ENCODE data around the gene BIK.
A peak's percentile ranks its signal among the peaks of the same experiment; 100 is the strongest.

The BIK gene, protein sequence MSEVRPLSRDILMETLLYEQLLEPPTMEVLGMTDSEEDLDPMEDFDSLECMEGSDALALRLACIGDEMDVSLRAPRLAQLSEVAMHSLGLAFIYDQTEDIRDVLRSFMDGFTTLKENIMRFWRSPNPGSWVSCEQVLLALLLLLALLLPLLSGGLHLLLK

DNA sequence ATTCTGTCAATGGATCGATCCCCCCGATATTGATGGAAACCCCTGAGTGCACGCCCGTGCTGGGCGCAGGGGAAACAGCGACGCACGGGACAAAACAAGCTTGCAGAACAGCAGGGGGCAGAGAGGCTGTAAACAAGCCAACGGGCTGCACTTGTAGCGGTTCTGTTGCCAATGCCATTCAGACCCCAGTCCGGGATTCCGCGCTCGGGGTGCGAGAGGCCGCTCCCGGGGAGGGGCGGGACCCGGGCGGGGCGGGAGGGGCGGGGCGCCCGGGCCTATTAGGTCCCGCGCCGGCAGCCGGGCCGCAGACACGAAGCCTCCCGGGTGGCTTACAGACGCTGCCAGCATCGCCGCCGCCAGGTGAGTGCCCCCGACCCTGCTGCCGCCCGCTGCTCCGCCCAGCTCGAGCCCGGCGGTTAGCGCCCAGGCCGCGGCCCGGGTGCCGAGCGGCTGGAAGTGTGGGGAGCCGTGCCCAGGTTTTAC lies at the start of gene BIK:
TSS of gene BIK (plus strand) at position 307 of the 483 bp plus-strand sequence. CDS start 13,273 bp downstream, outside the sequence.
- peak; percentile 60 for ATAC-seq
- Mint-ChIP-seq H3K27me3 (peaks cover 51% of the 10 kb centered on the region), H3K36me3 (no peaks in the 10 kb centered on the region), H3K9me3 (no peaks in the 10 kb centered on the region), H3K27ac (no peak within 1 kb of the TSS), H3K4me3 (peak within 1 kb of the TSS; percentile 71), H3K4me1 (peaks cover 34% of the 10 kb centered on the region)

- H3K4me1 Mint-ChIP-seq: no peaks in the 10 kb centered on the region
- H3K27me3 Mint-ChIP-seq: no peaks in the 10 kb centered on the region
- H3K27ac Mint-ChIP-seq: no peak overlapping the region
- H3K4me3 Mint-ChIP-seq: no peak overlapping the region
- ATAC-seq: no peak
- peaks cover 24% of the 10 kb centered on the region for H3K36me3 Mint-ChIP-seq
- H3K9me3 Mint-ChIP-seq: no peaks in the 10 kb centered on the region
Measured at GRCh38 chr22:43066134-43066533, 44.4 kb upstream of the BIK start.

- no peak for ATAC-seq
- Mint-ChIP-seq H3K27me3 (no peaks in the 10 kb centered on the region), H3K27ac (no peak overlapping the region), H3K4me1 (no peaks in the 10 kb centered on the region), H3K4me3 (no peak overlapping the region), H3K9me3 (no peaks in the 10 kb centered on the region), H3K36me3 (peaks cover 17% of the 10 kb centered on the region)
Measured at GRCh38 chr22:43066844-43067385, 43.6 kb upstream of the BIK start.

- peaks cover 6% of the 10 kb centered on the region for H3K4me1 Mint-ChIP-seq
- peaks cover 12% of the 10 kb centered on the region for H3K36me3 Mint-ChIP-seq
- no peaks in the 10 kb centered on the region for H3K27me3 Mint-ChIP-seq
- no peak overlapping the region for H3K4me3 Mint-ChIP-seq
- no peaks in the 10 kb centered on the region for H3K9me3 Mint-ChIP-seq
- no peak overlapping the region for H3K27ac Mint-ChIP-seq
- no peak for ATAC-seq
Measured at GRCh38 chr22:43077121-43077877, 33.3 kb upstream of the BIK start.

GRCh38 chr22:43078522-43078921 lies 32.0 kb upstream of the BIK start:
- no peak overlapping the region for H3K4me3 Mint-ChIP-seq
- H3K27ac Mint-ChIP-seq: no peak overlapping the region
- H3K36me3 Mint-ChIP-seq: peaks cover 12% of the 10 kb centered on the region
- H3K4me1 Mint-ChIP-seq: peaks cover 6% of the 10 kb centered on the region
- no peaks in the 10 kb centered on the region for H3K27me3 Mint-ChIP-seq
- no peak for ATAC-seq
- no peaks in the 10 kb centered on the region for H3K9me3 Mint-ChIP-seq

GRCh38 chr22:43079742-43080141 lies 30.8 kb upstream of the BIK start:
- Mint-ChIP-seq H3K9me3 (no peaks in the 10 kb centered on the region), H3K27ac (no peak overlapping the region), H3K36me3 (peaks cover 12% of the 10 kb centered on the region), H3K4me3 (no peak overlapping the region), H3K4me1 (peaks cover 6% of the 10 kb centered on the region), H3K27me3 (no peaks in the 10 kb centered on the region)
- ATAC-seq: no peak

- Mint-ChIP-seq H3K36me3 (peaks cover 6% of the 10 kb centered on the region), H3K4me1 (peaks cover 6% of the 10 kb centered on the region), H3K4me3 (no peak overlapping the region), H3K9me3 (no peaks in the 10 kb centered on the region), H3K27me3 (no peaks in the 10 kb centered on the region), H3K27ac (no peak overlapping the region)
- no peak for ATAC-seq
Measured at GRCh38 chr22:43080616-43081015, 29.9 kb upstream of the BIK start.

DNA sequence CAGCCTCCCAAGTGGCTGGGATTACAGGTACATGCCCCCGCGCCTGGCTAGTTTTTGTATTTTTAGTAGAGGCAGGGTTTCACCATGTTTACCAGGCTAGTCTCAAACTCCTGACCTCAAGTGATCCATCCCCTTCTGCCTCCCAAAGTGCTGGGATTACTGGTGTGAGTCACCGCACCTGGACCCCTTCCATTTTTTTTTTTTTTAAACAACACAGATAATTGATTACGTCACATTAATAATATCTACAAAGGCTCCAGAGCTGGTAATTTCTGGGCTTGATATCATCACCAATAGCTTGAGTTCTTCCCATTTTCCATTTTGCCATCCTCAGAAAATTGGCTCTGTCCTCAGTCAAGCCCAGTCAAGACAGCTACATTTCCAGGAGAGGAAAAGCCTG lies 28.6 kb upstream of the BIK start:
- no peak for ATAC-seq
- no peaks in the 10 kb centered on the region for H3K27me3 Mint-ChIP-seq
- peaks cover 4% of the 10 kb centered on the region for H3K36me3 Mint-ChIP-seq
- no peaks in the 10 kb centered on the region for H3K9me3 Mint-ChIP-seq
- H3K27ac Mint-ChIP-seq: no peak overlapping the region
- no peak overlapping the region for H3K4me3 Mint-ChIP-seq
- H3K4me1 Mint-ChIP-seq: peaks cover 6% of the 10 kb centered on the region

DNA sequence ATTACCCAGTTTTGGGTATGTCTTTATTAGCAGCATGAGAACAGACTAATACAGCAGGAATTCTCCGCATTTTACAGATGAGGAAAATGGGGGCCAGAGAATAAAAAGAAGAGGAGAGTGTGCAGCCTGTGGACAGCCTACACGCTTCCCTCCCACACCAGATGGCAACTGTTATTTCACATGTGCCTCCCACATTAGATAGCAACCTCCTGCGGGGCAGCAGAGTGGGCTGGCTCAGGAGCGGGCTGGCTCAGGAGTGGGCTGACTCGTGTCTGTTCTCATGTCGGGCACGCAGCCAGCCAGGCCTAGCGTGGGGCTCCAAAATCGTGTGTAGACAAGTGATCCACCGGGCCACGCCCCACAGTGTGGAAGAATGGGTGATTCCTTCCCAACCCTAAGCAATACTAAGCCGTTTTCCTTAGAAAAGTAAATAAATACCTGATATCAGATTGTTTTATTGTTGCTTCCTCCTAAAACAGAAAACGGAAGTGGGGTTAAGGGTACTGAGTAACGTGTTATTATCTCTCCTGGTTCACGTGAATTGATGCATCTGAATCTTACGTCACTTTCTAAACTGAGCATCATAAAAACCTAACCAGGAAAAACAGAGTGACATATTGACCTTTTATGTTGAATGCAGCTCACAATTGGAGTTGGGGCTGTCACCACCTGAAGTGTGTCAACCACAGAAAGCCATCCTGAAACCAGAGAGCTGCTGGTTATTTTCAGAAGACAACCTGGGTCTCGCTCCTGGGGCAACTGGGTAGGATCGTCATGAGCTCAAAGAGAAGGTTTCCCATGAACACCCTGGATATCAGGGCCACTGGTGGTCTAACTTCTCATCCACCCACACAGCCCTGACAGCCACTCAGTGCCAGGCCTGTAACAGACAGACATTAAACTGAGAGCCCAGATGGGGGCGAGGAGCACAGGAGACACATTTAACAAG lies 24.6 kb upstream of the BIK start:
- no peak overlapping the region for H3K4me3 Mint-ChIP-seq
- H3K9me3 Mint-ChIP-seq: no peaks in the 10 kb centered on the region
- H3K27me3 Mint-ChIP-seq: no peaks in the 10 kb centered on the region
- no peak for ATAC-seq
- H3K4me1 Mint-ChIP-seq: peaks cover 12% of the 10 kb centered on the region
- H3K27ac Mint-ChIP-seq: no peak overlapping the region
- no peaks in the 10 kb centered on the region for H3K36me3 Mint-ChIP-seq

GRCh38 chr22:43088627-43088983 lies 21.9 kb upstream of the BIK start:
- ATAC-seq: no peak
- H3K4me3 Mint-ChIP-seq: peak overlapping the region; percentile 91
- no peaks in the 10 kb centered on the region for H3K36me3 Mint-ChIP-seq
- H3K27ac Mint-ChIP-seq: peak overlapping the region; percentile 57
- H3K9me3 Mint-ChIP-seq: no peaks in the 10 kb centered on the region
- H3K4me1 Mint-ChIP-seq: peaks cover 19% of the 10 kb centered on the region
- H3K27me3 Mint-ChIP-seq: no peaks in the 10 kb centered on the region

GRCh38 chr22:43088984-43089717 lies 21.4 kb upstream of the BIK start, which contains the start of gene TTLL1:
TTLL1 (minus strand) TSS chr22:43089391; CDS start chr22:43075586, 13,805 bp downstream.
- Mint-ChIP-seq H3K4me3 (peak within 1 kb of the TSS; percentile 91), H3K27ac (peak within 1 kb of the TSS; percentile 57), H3K9me3 (no peaks in the 10 kb centered on the region), H3K27me3 (no peaks in the 10 kb centered on the region), H3K4me1 (peaks cover 19% of the 10 kb centered on the region), H3K36me3 (no peaks in the 10 kb centered on the region)
- peak; percentile 97 for ATAC-seq

GRCh38 chr22:43090130-43090789 lies 20.3 kb upstream of the BIK start:
- Mint-ChIP-seq H3K27ac (no peak overlapping the region), H3K36me3 (no peaks in the 10 kb centered on the region)
- ATAC-seq: peak; percentile 56

DNA sequence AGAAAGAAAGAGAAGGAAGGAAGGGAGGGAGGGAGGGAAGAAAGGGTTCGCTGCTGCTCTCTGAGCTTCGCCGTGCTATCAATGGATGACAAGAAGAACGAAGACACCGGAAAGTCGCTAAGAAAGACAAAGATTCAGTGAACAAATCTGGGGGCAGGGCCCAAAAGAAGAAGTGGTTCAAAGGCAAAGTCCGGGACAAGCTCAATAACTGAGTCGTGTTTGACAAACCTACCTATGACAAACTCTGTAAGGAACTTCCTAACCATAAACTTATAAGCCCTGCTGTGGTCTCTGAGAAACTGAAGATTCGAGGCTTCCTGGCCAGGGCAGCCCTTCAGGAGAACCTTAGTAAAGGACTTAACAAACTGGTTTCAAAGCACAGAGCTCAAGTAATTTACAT lies 18.5 kb upstream of the BIK start:
- no peak for ATAC-seq
- peaks cover 19% of the 10 kb centered on the region for H3K4me1 Mint-ChIP-seq
- H3K9me3 Mint-ChIP-seq: peaks cover 4% of the 10 kb centered on the region
- H3K36me3 Mint-ChIP-seq: no peaks in the 10 kb centered on the region
- no peaks in the 10 kb centered on the region for H3K27me3 Mint-ChIP-seq
- H3K4me3 Mint-ChIP-seq: no peak overlapping the region
- H3K27ac Mint-ChIP-seq: no peak overlapping the region

More at GRCh38 chr22:43090130-43090789, 20.3 kb upstream of the BIK start:
- no peaks in the 10 kb centered on the region for H3K27me3 Mint-ChIP-seq
- peaks cover 19% of the 10 kb centered on the region for H3K4me1 Mint-ChIP-seq
- H3K9me3 Mint-ChIP-seq: no peaks in the 10 kb centered on the region
- H3K4me3 Mint-ChIP-seq: peak overlapping the region; percentile 31

DNA sequence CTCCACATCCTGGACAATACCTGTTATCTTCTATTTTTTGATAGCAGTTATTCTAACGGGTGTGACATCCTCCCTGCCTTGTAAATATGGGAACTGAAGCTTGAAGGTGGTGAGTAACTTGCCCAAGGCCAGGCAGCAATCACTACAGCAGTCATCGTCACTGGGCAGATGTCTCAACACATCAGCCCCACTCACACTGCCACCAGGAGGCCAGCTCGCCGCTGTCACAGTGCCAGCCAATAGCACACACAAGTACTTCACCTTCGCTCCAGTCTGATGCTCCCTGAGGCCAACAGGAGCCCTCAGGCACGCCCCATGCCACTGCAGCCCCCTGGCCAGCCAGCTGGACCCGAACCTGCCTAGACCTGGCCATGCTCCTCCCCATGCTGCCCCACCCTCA lies 16.5 kb upstream of the BIK start:
- H3K4me3 Mint-ChIP-seq: no peak overlapping the region
- no peak for ATAC-seq
- no peaks in the 10 kb centered on the region for H3K36me3 Mint-ChIP-seq
- H3K27ac Mint-ChIP-seq: no peak overlapping the region
- peaks cover 4% of the 10 kb centered on the region for H3K9me3 Mint-ChIP-seq
- H3K27me3 Mint-ChIP-seq: no peaks in the 10 kb centered on the region
- peaks cover 12% of the 10 kb centered on the region for H3K4me1 Mint-ChIP-seq

Measured in stimulated activated memory B cell treated with anti-CD40 and anti-IgM and Interleukin-4, amounts not matched to agents 10 μg/mL and 1 μg/mL and 100 μg/mL, for 72 hours (primary cell).